Measurements from ENCODE around the gene ASPHD1.

ASPHD1 gene

GRCh38 chr16:29896841-29897240 is 3.4 kb upstream of the ASPHD1 start:
- peaks cover 26% of the 10 kb centered on the region for H3K27me3 ChIP-seq (replicated peaks; ENCODE audit: control insufficient read depth, insufficient read depth, low read length, poor library complexity, severe bottlenecking)
- H3K27ac ChIP-seq (ENCODE audit: insufficient read depth, low read length, poor library complexity, severe bottlenecking) = no peak overlapping the region
- peaks cover 15% of the 10 kb centered on the region for H3K4me1 ChIP-seq (ENCODE audit: control insufficient read depth, insufficient read depth, low read length, poor library complexity, severe bottlenecking)
- no peak overlapping the region for H3K4me3 ChIP-seq (ENCODE audit: insufficient read depth, low read depth, low read length, poor library complexity, severe bottlenecking)
- DNase-seq = no peak
- no peaks in the 10 kb centered on the region for H3K36me3 ChIP-seq (ENCODE audit: control insufficient read depth, insufficient read depth, low read length)
- H3K9me3 ChIP-seq (ENCODE audit: control insufficient read depth, low read length) = no peaks in the 10 kb centered on the region

- peaks cover 15% of the 10 kb centered on the region for H3K4me1 ChIP-seq (ENCODE audit: control insufficient read depth, insufficient read depth, low read length, poor library complexity, severe bottlenecking)
- H3K27ac ChIP-seq (ENCODE audit: insufficient read depth, low read length, poor library complexity, severe bottlenecking) = no peak overlapping the region
- no peaks in the 10 kb centered on the region for H3K36me3 ChIP-seq (ENCODE audit: control insufficient read depth, insufficient read depth, low read length)
- H3K4me3 ChIP-seq (ENCODE audit: insufficient read depth, low read depth, low read length, poor library complexity, severe bottlenecking) = no peak overlapping the region
- no peak for DNase-seq
- H3K27me3 ChIP-seq (replicated peaks; ENCODE audit: control insufficient read depth, insufficient read depth, low read length, poor library complexity, severe bottlenecking) = peaks cover 26% of the 10 kb centered on the region
- H3K9me3 ChIP-seq (ENCODE audit: control insufficient read depth, low read length) = no peaks in the 10 kb centered on the region
These were observed 3.0 kb upstream of the ASPHD1 start for GRCh38 chr16:29897333-29897732.

GRCh38 chr16:29898135-29898803 is 2.0 kb upstream of the ASPHD1 start:
- no peak overlapping the region for H3K4me3 ChIP-seq (ENCODE audit: insufficient read depth, low read depth, low read length, poor library complexity, severe bottlenecking)
- peaks cover 26% of the 10 kb centered on the region for H3K27me3 ChIP-seq (replicated peaks; ENCODE audit: control insufficient read depth, insufficient read depth, low read length, poor library complexity, severe bottlenecking)
- H3K4me1 ChIP-seq (ENCODE audit: control insufficient read depth, insufficient read depth, low read length, poor library complexity, severe bottlenecking) = peaks cover 15% of the 10 kb centered on the region
- no peak for DNase-seq
- no peaks in the 10 kb centered on the region for H3K9me3 ChIP-seq (ENCODE audit: control insufficient read depth, low read length)
- no peaks in the 10 kb centered on the region for H3K36me3 ChIP-seq (ENCODE audit: control insufficient read depth, insufficient read depth, low read length)
- no peak overlapping the region for H3K27ac ChIP-seq (ENCODE audit: insufficient read depth, low read length, poor library complexity, severe bottlenecking)

- DNase-seq = no peak
- H3K4me3 ChIP-seq (ENCODE audit: insufficient read depth, low read depth, low read length, poor library complexity, severe bottlenecking) = no peak overlapping the region
- H3K36me3 ChIP-seq (ENCODE audit: control insufficient read depth, insufficient read depth, low read length) = no peaks in the 10 kb centered on the region
- H3K4me1 ChIP-seq (ENCODE audit: control insufficient read depth, insufficient read depth, low read length, poor library complexity, severe bottlenecking) = peaks cover 15% of the 10 kb centered on the region
- peaks cover 26% of the 10 kb centered on the region for H3K27me3 ChIP-seq (replicated peaks; ENCODE audit: control insufficient read depth, insufficient read depth, low read length, poor library complexity, severe bottlenecking)
- H3K9me3 ChIP-seq (ENCODE audit: control insufficient read depth, low read length) = no peaks in the 10 kb centered on the region
- H3K27ac ChIP-seq (ENCODE audit: insufficient read depth, low read length, poor library complexity, severe bottlenecking) = no peak overlapping the region
These were observed 1.3 kb upstream of the ASPHD1 start for GRCh38 chr16:29898804-29899515.

- Histone ChIP-seq H3K9me3 (ENCODE audit: control insufficient read depth, low read length) (no peaks in the 10 kb centered on the region), H3K4me3 (ENCODE audit: insufficient read depth, low read depth, low read length, poor library complexity, severe bottlenecking) (peak within 1 kb of the TSS; percentile 53), H3K36me3 (ENCODE audit: control insufficient read depth, insufficient read depth, low read length) (no peaks in the 10 kb centered on the region), H3K4me1 (ENCODE audit: control insufficient read depth, insufficient read depth, low read length, poor library complexity, severe bottlenecking) (peaks cover 15% of the 10 kb centered on the region), H3K27ac (ENCODE audit: insufficient read depth, low read length, poor library complexity, severe bottlenecking) (no peak within 1 kb of the TSS), H3K27me3 (replicated peaks; ENCODE audit: control insufficient read depth, insufficient read depth, low read length, poor library complexity, severe bottlenecking) (peaks cover 26% of the 10 kb centered on the region)
- no peak for DNase-seq
These were observed 679 bp upstream of the ASPHD1 start, which contains the start of gene SEZ6L2 for GRCh38 chr16:29899516-29900101. Gene SEZ6L2 (minus strand): TSS chr16:29899550. CDS start chr16:29899019, 531 bp downstream.

- no peaks in the 10 kb centered on the region for H3K9me3 ChIP-seq (ENCODE audit: control insufficient read depth, low read length)
- H3K27me3 ChIP-seq (replicated peaks; ENCODE audit: control insufficient read depth, insufficient read depth, low read length, poor library complexity, severe bottlenecking) = peaks cover 26% of the 10 kb centered on the region
- no peak for DNase-seq
- H3K4me1 ChIP-seq (ENCODE audit: control insufficient read depth, insufficient read depth, low read length, poor library complexity, severe bottlenecking) = peaks cover 15% of the 10 kb centered on the region
- H3K36me3 ChIP-seq (ENCODE audit: control insufficient read depth, insufficient read depth, low read length) = no peaks in the 10 kb centered on the region
- H3K4me3 ChIP-seq (ENCODE audit: insufficient read depth, low read depth, low read length, poor library complexity, severe bottlenecking) = peak overlapping the region; percentile 53
- no peak overlapping the region for H3K27ac ChIP-seq (ENCODE audit: insufficient read depth, low read length, poor library complexity, severe bottlenecking)
These were observed 759 bp downstream of the ASPHD1 start for GRCh38 chr16:29900888-29901606.

GRCh38 chr16:29901607-29901945 is 1.3 kb downstream of the ASPHD1 start:
- Histone ChIP-seq H3K27me3 (replicated peaks; ENCODE audit: control insufficient read depth, insufficient read depth, low read length, poor library complexity, severe bottlenecking) (peaks cover 26% of the 10 kb centered on the region), H3K4me1 (ENCODE audit: control insufficient read depth, insufficient read depth, low read length, poor library complexity, severe bottlenecking) (peaks cover 15% of the 10 kb centered on the region), H3K36me3 (ENCODE audit: control insufficient read depth, insufficient read depth, low read length) (no peaks in the 10 kb centered on the region), H3K4me3 (ENCODE audit: insufficient read depth, low read depth, low read length, poor library complexity, severe bottlenecking) (no peak overlapping the region), H3K27ac (ENCODE audit: insufficient read depth, low read length, poor library complexity, severe bottlenecking) (no peak overlapping the region), H3K9me3 (ENCODE audit: control insufficient read depth, low read length) (no peaks in the 10 kb centered on the region)
- DNase-seq = no peak

- Histone ChIP-seq H3K4me1 (ENCODE audit: control insufficient read depth, insufficient read depth, low read length, poor library complexity, severe bottlenecking) (peaks cover 15% of the 10 kb centered on the region), H3K27ac (ENCODE audit: insufficient read depth, low read length, poor library complexity, severe bottlenecking) (no peak overlapping the region), H3K36me3 (ENCODE audit: control insufficient read depth, insufficient read depth, low read length) (no peaks in the 10 kb centered on the region), H3K9me3 (ENCODE audit: control insufficient read depth, low read length) (no peaks in the 10 kb centered on the region), H3K4me3 (ENCODE audit: insufficient read depth, low read depth, low read length, poor library complexity, severe bottlenecking) (no peak overlapping the region), H3K27me3 (replicated peaks; ENCODE audit: control insufficient read depth, insufficient read depth, low read length, poor library complexity, severe bottlenecking) (peaks cover 9% of the 10 kb centered on the region)
- DNase-seq = no peak
These were observed 3.3 kb downstream of the ASPHD1 start for GRCh38 chr16:29903590-29903989.

GRCh38 chr16:29904947-29905346 is 4.7 kb downstream of the ASPHD1 start:
- Histone ChIP-seq H3K27me3 (replicated peaks; ENCODE audit: control insufficient read depth, insufficient read depth, low read length, poor library complexity, severe bottlenecking) (no peaks in the 10 kb centered on the region), H3K4me3 (ENCODE audit: insufficient read depth, low read depth, low read length, poor library complexity, severe bottlenecking) (no peak overlapping the region), H3K27ac (ENCODE audit: insufficient read depth, low read length, poor library complexity, severe bottlenecking) (no peak overlapping the region), H3K4me1 (ENCODE audit: control insufficient read depth, insufficient read depth, low read length, poor library complexity, severe bottlenecking) (peaks cover 6% of the 10 kb centered on the region), H3K36me3 (ENCODE audit: control insufficient read depth, insufficient read depth, low read length) (no peaks in the 10 kb centered on the region), H3K9me3 (ENCODE audit: control insufficient read depth, low read length) (no peaks in the 10 kb centered on the region)
- no peak for DNase-seq

Data from effector memory CD4-positive, alpha-beta T cell (primary cell).